Measurements from ENCODE around the gene FAM149B1.

FAM149B1 gene

GRCh38 chr10:73174148-73174925 is 6.4 kb downstream of the FAM149B1 start:
- no peak for DNase-seq (ENCODE audit: low spot score)

- no peak for DNase-seq (ENCODE audit: low spot score)
Observed at GRCh38 chr10:73182568-73182967, 14.6 kb downstream of the FAM149B1 start.

- no peak for DNase-seq (ENCODE audit: low spot score)
Observed at GRCh38 chr10:73183667-73184281, 15.9 kb downstream of the FAM149B1 start.

DNA sequence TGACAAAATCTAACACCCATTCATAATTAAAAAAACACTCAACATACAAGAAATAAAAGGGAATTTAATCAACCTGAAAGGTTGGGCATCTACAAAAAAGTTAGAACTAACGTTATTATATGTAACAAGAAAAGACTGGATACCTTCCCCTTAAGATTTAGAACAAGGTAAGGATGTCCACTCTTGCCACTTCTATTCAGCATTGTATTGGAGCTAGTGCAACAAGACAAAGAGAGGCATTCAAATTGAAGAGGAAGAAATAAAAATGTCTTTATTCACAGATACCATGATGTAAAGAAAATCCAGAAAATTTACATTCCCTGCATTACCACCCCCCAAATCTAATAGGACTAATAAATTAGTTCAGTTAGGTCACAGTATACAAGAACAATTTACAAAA is 18.3 kb downstream of the FAM149B1 start:
- DNase-seq (ENCODE audit: low spot score): no peak

- no peak for DNase-seq (ENCODE audit: low spot score)
Observed at GRCh38 chr10:73190188-73190587, 22.3 kb downstream of the FAM149B1 start.

GRCh38 chr10:73205081-73205480 is 37.2 kb downstream of the FAM149B1 start:
- no peak for DNase-seq (ENCODE audit: low spot score)

- DNase-seq (ENCODE audit: low spot score): no peak
Observed at GRCh38 chr10:73205890-73206289, 38.0 kb downstream of the FAM149B1 start.

DNA sequence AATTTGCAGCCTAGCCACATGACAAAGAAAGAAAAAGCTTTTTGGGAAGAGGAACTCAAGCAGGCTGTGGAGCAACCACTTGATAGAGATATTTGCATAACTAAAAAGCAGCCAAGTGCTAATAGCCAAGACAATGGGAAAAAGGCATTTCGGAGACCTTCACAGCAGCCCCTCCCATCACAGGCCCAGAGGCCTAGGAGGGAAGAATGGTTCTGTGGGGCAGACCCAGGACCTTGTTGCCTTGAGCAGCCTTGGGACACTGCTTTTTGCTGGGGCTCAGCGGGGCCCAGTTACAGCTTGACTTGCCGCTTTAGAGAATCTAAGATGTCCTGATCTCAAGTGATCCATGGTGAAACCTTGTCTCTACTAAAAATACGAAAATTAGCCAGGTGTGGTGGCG is 38.5 kb downstream of the FAM149B1 start:
- DNase-seq (ENCODE audit: low spot score): no peak

- DNase-seq (ENCODE audit: low spot score): no peak
Observed at GRCh38 chr10:73207883-73208282, 40.0 kb downstream of the FAM149B1 start.

GRCh38 chr10:73209705-73210104 is 41.8 kb downstream of the FAM149B1 start:
- DNase-seq (ENCODE audit: low spot score): no peak

DNA sequence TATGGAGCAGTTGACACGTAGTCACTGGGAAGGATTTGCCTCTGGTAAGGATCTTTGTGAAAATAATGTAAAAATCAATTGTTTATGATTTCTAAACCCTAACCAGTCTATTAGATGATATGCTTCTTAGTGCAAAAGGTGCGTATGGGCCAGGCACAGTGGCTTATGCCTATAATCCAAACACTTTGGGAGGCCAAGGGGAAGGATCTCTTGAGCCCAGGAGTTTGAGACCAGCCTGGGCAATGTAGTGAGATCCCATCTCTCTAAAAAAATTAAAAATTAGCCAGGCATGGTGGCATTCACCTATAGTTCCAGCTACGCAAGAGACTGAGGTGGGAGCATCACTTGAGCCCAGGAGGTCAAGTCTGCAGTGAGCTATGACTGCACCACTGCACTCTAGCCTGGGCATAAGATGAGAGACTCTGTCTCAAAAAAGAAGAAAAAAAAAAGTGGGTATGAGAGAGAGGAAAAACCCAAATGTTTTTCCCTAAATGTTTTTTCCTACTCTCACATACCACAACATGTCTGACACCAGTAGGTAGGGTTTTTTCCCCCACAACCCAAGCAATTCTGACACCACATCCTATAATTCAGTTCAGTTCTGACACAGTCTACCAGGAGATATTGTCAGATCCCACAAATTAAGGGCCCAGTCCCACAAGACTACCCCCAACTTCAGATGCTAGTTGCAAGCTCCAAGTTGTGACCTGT is 42.6 kb downstream of the FAM149B1 start:
- no peak for DNase-seq (ENCODE audit: low spot score)

- no peak for DNase-seq (ENCODE audit: low spot score)
Observed at GRCh38 chr10:73211106-73211811, 43.3 kb downstream of the FAM149B1 start.

DNA sequence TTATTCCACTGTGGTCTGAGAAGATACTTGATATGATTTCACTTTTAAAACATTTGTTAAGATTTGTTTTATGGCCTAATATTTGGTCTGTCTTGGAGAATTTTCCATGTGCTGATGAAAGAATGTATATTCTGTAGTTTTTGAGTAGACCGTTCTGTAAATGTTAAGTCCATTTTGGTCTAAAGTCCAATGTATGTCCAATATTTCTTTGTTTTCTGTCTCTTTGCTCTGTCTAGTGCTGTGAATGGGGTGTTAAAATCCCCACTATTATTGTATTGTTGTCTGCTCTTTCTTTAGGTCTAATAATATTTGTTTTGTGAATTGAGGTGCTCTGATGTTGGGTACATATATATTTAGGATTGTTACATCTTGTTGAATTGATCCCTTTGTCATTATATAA is 47.8 kb downstream of the FAM149B1 start:
- DNase-seq (ENCODE audit: low spot score): no peak

- no peak for DNase-seq (ENCODE audit: low spot score)
Observed at GRCh38 chr10:73217628-73218027, 49.7 kb downstream of the FAM149B1 start.

DNA sequence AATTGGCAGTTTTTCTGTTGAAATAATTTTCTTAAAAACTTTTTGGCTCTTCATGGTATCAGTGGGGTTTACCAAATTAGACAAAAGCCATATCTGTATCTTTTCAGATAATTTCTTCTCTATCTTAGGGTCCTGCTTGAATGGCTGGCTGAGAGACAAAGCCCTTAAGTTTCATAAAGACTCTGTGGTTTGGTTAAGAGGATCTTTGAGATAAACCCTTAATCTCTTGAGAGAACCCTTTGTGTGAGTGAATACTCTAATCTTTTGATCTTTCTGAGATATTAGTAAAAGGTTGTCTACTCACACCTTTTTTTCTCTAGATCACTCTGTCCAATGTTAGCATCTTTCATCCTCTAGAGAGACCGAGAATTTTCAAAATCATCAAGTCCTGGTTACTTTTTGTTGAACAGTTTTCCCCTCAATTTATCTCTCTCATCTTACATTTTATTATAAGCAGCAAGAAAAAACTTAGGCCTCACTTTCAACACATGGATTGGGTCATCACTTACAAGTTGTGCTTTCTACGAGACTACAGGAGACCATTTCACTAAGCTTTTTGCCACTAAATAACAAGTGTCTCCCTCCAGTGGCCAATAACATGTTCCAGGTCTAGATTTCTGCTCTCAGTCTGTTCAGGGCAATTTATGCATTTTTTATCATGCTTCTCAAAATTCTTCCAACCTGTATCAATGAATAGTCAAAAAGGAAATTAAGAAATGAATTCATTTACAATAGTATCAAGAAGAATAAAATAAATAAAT is 50.7 kb downstream of the FAM149B1 start:
- no peak for DNase-seq (ENCODE audit: low spot score)

GRCh38 chr10:73219384-73219783 is 51.5 kb downstream of the FAM149B1 start:
- DNase-seq (ENCODE audit: low spot score): no peak

- no peak for DNase-seq (ENCODE audit: low spot score)
Observed at GRCh38 chr10:73220989-73221388, 53.1 kb downstream of the FAM149B1 start.

DNA sequence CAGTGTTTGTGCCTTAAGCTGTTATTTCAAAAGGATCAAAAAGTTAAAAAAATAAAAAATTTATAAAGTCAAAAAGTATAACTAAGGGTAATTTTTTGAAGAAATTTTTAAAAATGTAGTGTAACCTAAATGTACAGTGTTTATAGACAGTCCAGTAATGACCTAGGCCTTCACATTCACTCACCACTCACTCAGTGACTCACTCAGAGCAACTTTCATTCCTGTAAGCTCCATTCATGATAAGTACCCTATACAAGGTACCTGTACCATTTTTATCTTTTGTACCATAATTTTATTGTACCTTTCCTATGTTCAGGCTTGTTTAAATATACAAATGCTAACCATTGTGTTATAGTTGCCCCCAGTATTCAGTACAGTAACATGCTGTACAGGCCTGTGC is 57.6 kb downstream of the FAM149B1 start:
- DNase-seq (ENCODE audit: low spot score): no peak

GRCh38 chr10:73226663-73227062 is 58.7 kb downstream of the FAM149B1 start:
- DNase-seq (ENCODE audit: low spot score): no peak

GRCh38 chr10:73228247-73228646 is 60.3 kb downstream of the FAM149B1 start:
- DNase-seq (ENCODE audit: low spot score): no peak

DNA sequence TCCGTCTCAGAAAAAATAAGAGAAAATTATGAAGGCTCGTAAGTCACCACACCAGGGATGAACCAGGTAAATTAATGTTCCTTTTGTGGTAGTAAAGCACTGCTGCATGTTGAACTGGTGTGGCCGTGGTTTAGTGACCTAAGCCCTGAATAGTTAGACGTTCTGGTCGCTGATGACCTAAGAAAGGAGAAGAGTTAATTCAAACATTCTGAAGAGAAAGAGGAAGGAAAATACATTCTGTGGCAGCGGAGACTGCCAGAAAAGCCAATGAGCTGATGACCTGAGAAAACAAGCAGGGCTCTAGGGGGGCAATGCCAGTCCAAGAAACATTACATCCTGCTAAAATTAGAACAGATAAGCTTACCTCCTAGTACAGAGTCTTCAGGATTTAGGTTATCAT is 61.6 kb downstream of the FAM149B1 start:
- DNase-seq (ENCODE audit: low spot score): no peak

DNA sequence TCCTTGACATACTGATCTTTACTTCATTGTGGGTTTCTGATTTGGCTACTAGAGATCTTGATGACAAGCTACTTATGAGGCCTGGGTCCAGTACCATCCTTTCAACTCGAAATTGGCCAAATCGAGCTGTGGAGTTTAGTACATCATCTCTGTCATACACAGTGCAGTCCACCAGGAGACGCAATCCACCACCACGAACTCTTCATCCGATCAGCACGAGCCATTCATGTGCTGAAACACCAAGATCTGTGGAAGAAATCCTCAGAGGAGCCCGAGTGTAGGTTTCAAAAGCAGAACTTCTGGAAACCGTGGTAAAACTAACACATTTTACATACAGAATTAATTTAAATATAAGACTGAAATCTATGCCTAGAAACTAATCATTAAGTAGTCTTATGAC is 65.0 kb downstream of the FAM149B1 start:
- no peak for DNase-seq (ENCODE audit: low spot score)
